AG09309 (cell line): ENCODE results near the gene KIR3DL3.
"Not testable (repeated sequence)": the region's sequence is repeated elsewhere in the genome, so short reads cannot be mapped to it uniquely, and the experiment has no call there.

ENCODE experiments used
- DNase-seq: peaks from one replicate; pipeline ENCODE4 v3.0.0-alpha.2; 2010; ENCODE audit warnings: low read depth
- H3K4me3 ChIP-seq: 2 replicates; pipeline ENCODE4 v1.5.1; 2011; ENCODE audit warnings: mild to moderate bottlenecking, low read depth, low read length, moderate library complexity; ENCODE audit not compliant: control insufficient read depth
- TF ChIP-seq, protein P1 (sequence below): IDR thresholded peaks from 2 replicates; pipeline ENCODE4 v1.5.1; 2011; ENCODE audit warnings: mild to moderate bottlenecking, low read depth, low read length, inconsistent platforms; ENCODE audit not compliant: insufficient read depth, control insufficient read depth; ENCODE audit errors: missing control alignments

Gene KIR3DL3

GRCh38 chr19:54708781-54709180 is 15.5 kb upstream of the KIR3DL3 start:
- no peak for DNase-seq
- no peak overlapping the region for H3K4me3 ChIP-seq
- TF ChIP-seq, protein P1, sequence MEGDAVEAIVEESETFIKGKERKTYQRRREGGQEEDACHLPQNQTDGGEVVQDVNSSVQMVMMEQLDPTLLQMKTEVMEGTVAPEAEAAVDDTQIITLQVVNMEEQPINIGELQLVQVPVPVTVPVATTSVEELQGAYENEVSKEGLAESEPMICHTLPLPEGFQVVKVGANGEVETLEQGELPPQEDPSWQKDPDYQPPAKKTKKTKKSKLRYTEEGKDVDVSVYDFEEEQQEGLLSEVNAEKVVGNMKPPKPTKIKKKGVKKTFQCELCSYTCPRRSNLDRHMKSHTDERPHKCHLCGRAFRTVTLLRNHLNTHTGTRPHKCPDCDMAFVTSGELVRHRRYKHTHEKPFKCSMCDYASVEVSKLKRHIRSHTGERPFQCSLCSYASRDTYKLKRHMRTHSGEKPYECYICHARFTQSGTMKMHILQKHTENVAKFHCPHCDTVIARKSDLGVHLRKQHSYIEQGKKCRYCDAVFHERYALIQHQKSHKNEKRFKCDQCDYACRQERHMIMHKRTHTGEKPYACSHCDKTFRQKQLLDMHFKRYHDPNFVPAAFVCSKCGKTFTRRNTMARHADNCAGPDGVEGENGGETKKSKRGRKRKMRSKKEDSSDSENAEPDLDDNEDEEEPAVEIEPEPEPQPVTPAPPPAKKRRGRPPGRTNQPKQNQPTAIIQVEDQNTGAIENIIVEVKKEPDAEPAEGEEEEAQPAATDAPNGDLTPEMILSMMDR, result no peak

GRCh38 chr19:54709212-54709948 is 14.9 kb upstream of the KIR3DL3 start:
- H3K4me3 ChIP-seq, result no peak overlapping the region
- no peak for DNase-seq
- TF ChIP-seq, protein P1, result no peak

DNA sequence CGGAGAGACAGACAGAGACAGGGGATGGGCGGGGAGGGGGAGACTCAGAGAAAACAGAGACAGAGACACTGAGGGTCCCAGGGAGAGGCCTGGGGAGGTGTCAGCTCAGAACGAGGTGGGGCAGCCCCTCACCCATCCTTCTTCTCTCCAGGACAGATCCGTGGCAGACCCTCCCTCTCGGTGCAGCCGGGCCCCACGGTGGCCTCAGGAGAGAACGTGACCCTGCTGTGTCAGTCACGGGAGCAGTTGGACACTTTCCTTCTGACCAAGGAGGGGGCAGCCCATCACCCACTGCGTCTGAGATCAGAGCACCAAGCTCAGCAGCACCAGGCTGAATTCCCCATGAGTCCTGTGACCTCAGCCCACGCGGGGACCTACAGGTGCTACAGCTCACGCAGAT is 14.3 kb upstream of the KIR3DL3 start:
- not testable (repeated sequence) for H3K4me3 ChIP-seq, DNase-seq

DNA sequence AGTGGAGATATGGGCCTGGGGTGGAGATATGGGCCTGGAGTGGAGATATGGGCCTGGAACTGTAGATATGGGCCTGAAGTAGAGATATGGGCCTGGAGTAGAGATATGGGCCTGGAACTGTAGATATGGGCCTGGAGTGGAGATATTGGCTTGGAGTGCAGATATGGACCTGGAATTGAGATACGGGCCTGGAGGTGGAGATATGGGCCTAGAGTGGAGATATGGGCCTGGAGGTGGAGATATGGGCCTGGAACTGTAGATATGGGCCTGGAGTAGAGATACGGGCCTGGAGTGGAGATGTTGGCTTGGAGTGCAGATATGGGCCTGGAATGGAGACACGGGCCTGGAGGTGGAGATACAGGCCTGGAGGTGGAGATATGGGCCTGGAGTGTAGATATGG is 402 bp downstream of the KIR3DL3 start:
- TF ChIP-seq, protein P1, result no peak
- no peak overlapping the region for H3K4me3 ChIP-seq
- no peak for DNase-seq

DNA sequence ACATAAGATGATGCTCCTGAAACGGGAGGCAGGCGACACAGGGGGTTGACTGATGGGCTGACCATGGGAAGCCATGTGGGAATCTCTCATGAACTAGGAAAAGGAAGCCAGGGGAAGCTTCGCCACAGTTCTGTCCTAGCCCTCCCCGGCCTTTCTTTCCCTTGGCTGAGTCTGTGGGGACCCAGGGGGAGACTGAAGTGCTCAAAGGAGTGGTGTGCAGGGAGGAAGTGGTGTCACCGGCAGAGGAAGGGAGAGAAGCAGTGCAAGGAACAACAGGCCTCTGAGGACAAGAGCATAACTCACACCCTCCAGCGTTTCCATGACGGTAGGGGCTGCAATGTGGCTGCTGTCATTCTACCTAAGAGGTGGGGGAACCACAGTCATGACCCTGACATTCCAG is 1.1 kb downstream of the KIR3DL3 start:
- TF ChIP-seq, protein P1, result no peak
- DNase-seq, result no peak
- no peak overlapping the region for H3K4me3 ChIP-seq

- DNase-seq, result no peak
- no peak overlapping the region for H3K4me3 ChIP-seq
- TF ChIP-seq, protein P1, result no peak
Measured at GRCh38 chr19:54727562-54727961, 3.3 kb downstream of the KIR3DL3 start.

DNA sequence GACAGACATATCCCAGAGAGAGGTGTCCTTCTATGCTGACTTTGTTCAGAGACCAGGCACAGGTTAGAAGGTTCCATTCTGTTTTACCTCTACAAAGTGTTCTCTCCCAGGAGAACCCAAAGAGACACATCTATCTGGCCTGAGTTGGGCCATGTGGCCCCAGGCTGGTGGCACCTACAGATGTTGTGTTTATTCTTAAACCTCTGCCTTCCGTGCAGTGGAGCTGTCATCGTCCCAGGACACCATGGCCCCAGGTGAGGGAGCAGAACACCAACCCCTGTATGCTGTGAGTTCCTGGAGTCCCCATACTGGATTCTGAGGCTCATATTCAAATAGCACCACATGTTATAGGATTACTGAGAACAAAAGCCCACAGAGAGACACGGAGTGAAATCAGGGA is 3.9 kb downstream of the KIR3DL3 start:
- H3K4me3 ChIP-seq, result no peak overlapping the region
- TF ChIP-seq, protein P1, result no peak
- DNase-seq, result no peak
